Measurements from ENCODE around the gene ZNF684. TPM values are rescaled to one million over a fixed set of nuclear protein-coding genes. Genes with fewer than 3 reads are reported as not detected.

Gene ZNF684
- total RNA-seq (2021; fragmentation: NEBNext Ultra II Directional; extraction: Animal tissue kit (Norgen Biotek cat#: 25700)) (7.3 and 9.3 TPM in 2 replicates), polyA plus RNA-seq (2011; rRNA removed) (2.4 and 2.6 TPM in 2 replicates), polyA minus RNA-seq (2011; rRNA and poly(A)+ RNA removed) (3.7 and 9.4 TPM in 2 replicates)
- 2.9 TPM for polyA plus RNA-seq (2011; cell fraction: cytosol; rRNA removed)
- polyA plus RNA-seq (2011; cell fraction: nucleus; rRNA removed) = 2.4 TPM
- 3.4 to 5.6 TPM (median 4.6 TPM) in 4 replicates for polyA plus RNA-seq (2012, experiment 1 of 2)
- 1.4 TPM for polyA plus RNA-seq (2012, experiment 2 of 2)
- 4.9 TPM for polyA plus RNA-seq (2013, experiment 1 of 2)
- 3.6 TPM for polyA plus RNA-seq (2013, experiment 2 of 2)
- 3.7 TPM for polyA minus RNA-seq (2011; cell fraction: cytosol; rRNA and poly(A)+ RNA removed)
- polyA minus RNA-seq (2011; cell fraction: nucleus; rRNA and poly(A)+ RNA removed) = 12.7 TPM
- long read RNA-seq, experiment 1, partial matches to known transcripts = 0 of 3 reads
- long read RNA-seq, experiment 1, other reads (novel, unspliced or antisense) = 2 of 3 reads
- long read RNA-seq, experiment 2, transcript ZNF684-203 (5 exons, 2,097 nt) = major isoform, 6 of 10 reads
- long read RNA-seq, experiment 2, partial matches to known transcripts = 1 of 10 reads
- long read RNA-seq, experiment 2, other reads (novel, unspliced or antisense) = 1 of 10 reads

GRCh38 chr1:40531381-40532061, at the start of gene ZNF684:
TSS of gene ZNF684 (plus strand) at chr1:40531637. CDS start at chr1:40533167, 1,530 bp downstream.
- Histone ChIP-seq H2AFZ (ENCODE audit: low read length) (peak within 1 kb of the TSS; percentile 99), H3K27ac (ENCODE audit: low read depth, low read length) (peak within 1 kb of the TSS; percentile 78), H3K27me3 (replicated peaks in 1 of 4; ENCODE audit: control insufficient read depth in 3 of 4, extremely low read depth in 1 of 4, insufficient read depth in 3 of 4, low read length in 3 of 4) (no peaks in the 10 kb centered on the region), H3K18ac (ENCODE audit: extremely low read depth, low read length) (peak within 1 kb of the TSS; percentile 78; the same call in 1 of the 2 replicates), H3K79me1 (ENCODE audit: low read depth, low read length) (no peaks in the 10 kb centered on the region), H3K4me3 (ENCODE audit: extremely low read depth in 1 of 4, insufficient read depth in 2 of 4, low read depth in 3 of 4, low read length in 4 of 4) (peak within 1 kb of the TSS; percentile 83 to 92 (median 88)), H2BK12ac (ENCODE audit: low read depth, low read length) (no peak within 1 kb of the TSS), H4K5ac (ENCODE audit: insufficient read length, low read depth, low read length) (peak within 1 kb of the TSS; percentile 57), H3K23me2 (ENCODE audit: low read depth, low read length) (peaks cover 11% of the 10 kb centered on the region), H3K23ac (ENCODE audit: insufficient read length) (no peak within 1 kb of the TSS), H2BK15ac (ENCODE audit: low read length) (no peak within 1 kb of the TSS), H2BK5ac (ENCODE audit: low read depth, low read length) (peak within 1 kb of the TSS; percentile 50), H4K20me1 (replicated peaks in 1 of 2; ENCODE audit: control insufficient read depth in 1 of 2, insufficient read depth in 2 of 2, low read length in 2 of 2) (no peaks in the 10 kb centered on the region), H3K4me1 (replicated peaks in 1 of 4; ENCODE audit: control insufficient read depth in 3 of 4, insufficient read depth in 4 of 4, low read length in 3 of 4) (no peaks in the 10 kb centered on the region), H4K91ac (replicated peaks; ENCODE audit: insufficient read length, low read length) (peak within 1 kb of the TSS; percentile 44), H3K9ac (replicated peaks in 1 of 4; ENCODE audit: extremely low read depth in 1 of 4, low read depth in 3 of 4, low read length in 3 of 4) (peak within 1 kb of the TSS; percentile 73 to 89 (median 79)), H2BK20ac (ENCODE audit: low read length) (no peak within 1 kb of the TSS), H3K79me2 (ENCODE audit: control insufficient read depth in 1 of 2, insufficient read depth in 2 of 2, low read length in 2 of 2) (0 out of 4 replicates have a peak, but pooled peaks cover 0 to 2% of the 10 kb centered on the region in 2 experiments), H2AK5ac (ENCODE audit: low read depth, low read length) (no peak within 1 kb of the TSS), H3K36me3 (ENCODE audit: control insufficient read depth in 2 of 4, insufficient read depth in 4 of 4, low read length in 3 of 4) (no peaks in the 10 kb centered on the region), H3K56ac (replicated peaks; ENCODE audit: insufficient read length, low read depth, low read length) (peak within 1 kb of the TSS; percentile 26), H2BK120ac (replicated peaks; ENCODE audit: low read depth, low read length) (no peak within 1 kb of the TSS), H3K14ac (ENCODE audit: insufficient read length) (no peak within 1 kb of the TSS), H4K8ac (ENCODE audit: extremely low read depth, insufficient read depth, low read length) (peak within 1 kb of the TSS; percentile 35), H3K4ac (replicated peaks; ENCODE audit: insufficient read length, low read depth, low read length) (no peak within 1 kb of the TSS), H3K4me2 (ENCODE audit: insufficient read depth in 1 of 2, low read depth in 2 of 2, low read length in 2 of 2) (peak within 1 kb of the TSS; percentile 79 to 82), H3K9me3 (ENCODE audit: insufficient read depth in 2 of 2, low read depth in 1 of 2, low read length in 1 of 2) (no peaks in the 10 kb centered on the region)
- FAIRE-seq (peak; percentile 74), DNase-seq (ENCODE audit: low read depth in 1 of 2, low spot score in 2 of 2) (peak; percentile 73 to 82)
- ChIA-PET CTCF (ENCODE audit: partially characterized antibody) (interaction anchor here (0.7 to 2.6 kb wide), 14 partner anchors 11 to 400 kb away, joined by 3 to 40 read pairs (median 4); partner anchors contain the start of genes NFYC and ZFP69B), POLR2A (ENCODE audit: partially characterized antibody) (interaction anchor here (0.6 to 1.9 kb wide), 9 partner anchors 14 to 282 kb away, joined by 3 to 6 read pairs (median 4); partner anchors contain the start of genes EXO5, ZFP69 and ZFP69B)
- WGBS, 2 experiments (ENCODE audit: extremely low coverage in 1 of 2, insufficient coverage in 1 of 2, insufficient read length in 1 of 2, insufficient replicate concordance in 2 of 2, low coverage in 1 of 2, low lambda C conversion rate in 2 of 2, missing lambda C conversion rate in 1 of 2) = 0% methylated on average over 32 of the region's 35 CpGs; no CpG with 5 or more reads in 1 of the 2 experiments
- TF ChIP-seq ASH2L (IDR thresholded peaks at IDR 0.05; ENCODE audit: low read length) (peak; percentile 23), TAF1 (IDR thresholded peaks at IDR 0.05; ENCODE audit: low read depth, low read length) (peak; percentile 75), CHD2 (IDR thresholded peaks at IDR 0.05; ENCODE audit: low read length) (no peak), MAFK (IDR thresholded peaks at IDR 0.05; ENCODE audit: low read depth, low read length) (no peak), CHD1 (IDR thresholded peaks at IDR 0.05; ENCODE audit: low read depth, low read length) (no peak), ZNF274 (IDR thresholded peaks at IDR 0.05; ENCODE audit: borderline replicate concordance, extremely low read depth, low read length) (no peak), POLR2A (IDR thresholded peaks at IDR 0.05; ENCODE audit: control extremely low read depth in 1 of 2, low read depth in 2 of 2, low read length in 2 of 2) (peak in 1 of 2 experiments; percentile 70; a peak in 2 of 3 replicates), RBBP5 (IDR thresholded peaks at IDR 0.05; ENCODE audit: borderline replicate concordance, low read depth, low read length) (peak; percentile 71; the same call in 1 of the 2 replicates), SP1 (IDR thresholded peaks at IDR 0.05; ENCODE audit: low read depth, low read length) (no peak), BRCA1 (IDR thresholded peaks at IDR 0.05; ENCODE audit: low read depth, low read length) (no peak), TAF7 (optimal IDR thresholded peaks at IDR 0.05; ENCODE audit: borderline replicate concordance, low read depth, low read length) (no peak)

Data from H1 (cell line).